Mesendoderm (in vitro differentiated cells): ENCODE measurements around the gene AGBL4.
A peak's percentile ranks its signal among the peaks of the same experiment; 100 is the strongest.

Experiments
- DNase-seq: peaks from one replicate; pipeline ENCODE4 v3.0.0; 2013
- H2AK5ac ChIP-seq: 2 replicates; pipeline ENCODE4 v1.6.1; 2013; ENCODE audit warnings: low read length, inconsistent platforms
- H2BK120ac ChIP-seq: 2 replicates; pipeline ENCODE4 v1.6.1; 2013; ENCODE audit warnings: low read depth, mild to moderate bottlenecking, low read length, moderate library complexity, mixed read lengths
- H2BK15ac ChIP-seq: replicated peaks from 2 replicates; pipeline ENCODE4 v1.6.1; 2013; ENCODE audit warnings: low read depth, mild to moderate bottlenecking, moderate library complexity
- H2BK5ac ChIP-seq: 2 replicates; pipeline ENCODE4 v1.6.1; 2013; ENCODE audit warnings: low read length, inconsistent platforms
- H3K18ac ChIP-seq: 2 replicates; pipeline ENCODE4 v1.6.1; 2013; ENCODE audit warnings: mild to moderate bottlenecking, low read length, mixed read lengths
- H3K23ac ChIP-seq: one replicate; pipeline ENCODE4 v1.6.1; 2013; ENCODE audit warnings: low read length
- H3K27ac ChIP-seq: 2 replicates; pipeline ENCODE4 v1.5.1; 2013; ENCODE audit warnings: low read depth, mild to moderate bottlenecking, inconsistent platforms, low read length, moderate library complexity
- H3K27me3 ChIP-seq: 2 replicates; pipeline ENCODE4 v1.6.1; 2013; ENCODE audit warnings: low read length, control low read depth, mild to moderate bottlenecking, inconsistent platforms; ENCODE audit not compliant: insufficient read depth, poor library complexity
- H3K36me3 ChIP-seq: 2 replicates; pipeline ENCODE4 v1.6.1; 2013; ENCODE audit warnings: low read length, inconsistent platforms; ENCODE audit not compliant: control insufficient read depth, insufficient read depth
- H3K4ac ChIP-seq: one replicate; pipeline ENCODE4 v1.6.1; 2013; ENCODE audit warnings: low read depth, mild to moderate bottlenecking, low read length, moderate library complexity
- H3K4me1 ChIP-seq: 2 replicates; pipeline ENCODE4 v1.6.1; 2013; ENCODE audit warnings: low read depth, low read length, inconsistent platforms; ENCODE audit not compliant: control insufficient read depth
- H3K4me2 ChIP-seq: 2 replicates; pipeline ENCODE4 v1.6.1; 2013; ENCODE audit warnings: low read length
- H3K4me3 ChIP-seq: 2 replicates; pipeline ENCODE4 v1.5.1; 2013; ENCODE audit warnings: mild to moderate bottlenecking, low read length
- H3K56ac ChIP-seq: one replicate; pipeline ENCODE4 v1.6.1; 2013; ENCODE audit warnings: low read length
- H3K79me1 ChIP-seq: 2 replicates; pipeline ENCODE4 v1.6.1; 2013; ENCODE audit warnings: low read length, inconsistent platforms
- H3K79me2 ChIP-seq: 2 replicates; pipeline ENCODE4 v1.6.1; 2013; ENCODE audit warnings: mild to moderate bottlenecking, low read length; ENCODE audit not compliant: control insufficient read depth, insufficient read depth
- H3K9ac ChIP-seq: 2 replicates; pipeline ENCODE4 v1.6.1; 2013; ENCODE audit warnings: low read length, inconsistent platforms
- H4K5ac ChIP-seq: one replicate; pipeline ENCODE4 v1.6.1; 2013; ENCODE audit warnings: low read length
- H4K8ac ChIP-seq: one replicate; pipeline ENCODE4 v1.6.1; 2013; ENCODE audit warnings: low read depth, mild to moderate bottlenecking, control low read depth, low read length, moderate library complexity
- WGBS: extraction: QIAGEN DNeasy Blood & Tissue Kit; methylation state at CpG from one replicate; pipeline ENCODE4 v1.1.7; 2013; ENCODE audit warnings: low lambda C conversion rate, missing lambda C conversion rate; ENCODE audit not compliant: insufficient coverage; ENCODE audit errors: extremely low coverage; 5-methylcytosine and 5-hydroxymethylcytosine counted together

Gene AGBL4

GRCh38 chr1:48560577-48560976 is 1463.2 kb downstream of the AGBL4 start:
- Histone ChIP-seq H3K79me1 (no peaks in the 10 kb centered on the region), H3K18ac (no peak overlapping the region), H4K5ac (no peak overlapping the region), H3K4ac (no peak overlapping the region), H2BK120ac (no peak overlapping the region), H4K8ac (no peak overlapping the region), H3K27ac (no peak overlapping the region), H3K36me3 (no peaks in the 10 kb centered on the region), H3K56ac (no peak overlapping the region), H3K23ac (no peak overlapping the region), H2AK5ac (no peak overlapping the region), H2BK15ac (no peak overlapping the region), H3K4me3 (no peak overlapping the region), H3K27me3 (no peaks in the 10 kb centered on the region), H3K79me2 (no peaks in the 10 kb centered on the region), H3K9ac (no peak overlapping the region), H3K4me2 (no peak overlapping the region), H2BK5ac (no peak overlapping the region), H3K4me1 (no peaks in the 10 kb centered on the region)
- DNase-seq, result no peak

GRCh38 chr1:48560116-48560515 is 1463.6 kb downstream of the AGBL4 start:
- Histone ChIP-seq H2BK15ac (no peak overlapping the region), H2BK120ac (no peak overlapping the region), H3K4me3 (no peak overlapping the region), H4K5ac (no peak overlapping the region), H3K56ac (no peak overlapping the region), H3K23ac (no peak overlapping the region), H2AK5ac (no peak overlapping the region), H3K36me3 (no peaks in the 10 kb centered on the region), H3K4me2 (no peak overlapping the region), H3K4ac (no peak overlapping the region), H3K79me2 (no peaks in the 10 kb centered on the region), H2BK5ac (no peak overlapping the region), H3K27me3 (no peaks in the 10 kb centered on the region), H3K9ac (no peak overlapping the region), H3K27ac (no peak overlapping the region), H3K4me1 (no peaks in the 10 kb centered on the region), H3K79me1 (no peaks in the 10 kb centered on the region), H4K8ac (no peak overlapping the region), H3K18ac (no peak overlapping the region)
- WGBS, result no CpG with 5 or more reads among the region's 1 CpG
- no peak for DNase-seq

GRCh38 chr1:48558366-48558765 is 1465.4 kb downstream of the AGBL4 start:
- no peaks in the 10 kb centered on the region for H3K36me3 ChIP-seq
- no peaks in the 10 kb centered on the region for H3K4me1 ChIP-seq
- H3K4me2 ChIP-seq, result no peak overlapping the region
- H3K18ac ChIP-seq, result no peak overlapping the region
- no peak overlapping the region for H3K9ac ChIP-seq
- no peak overlapping the region for H3K4me3 ChIP-seq
- H2BK5ac ChIP-seq, result no peak overlapping the region
- no CpG with 5 or more reads among the region's 2 CpGs for WGBS
- no peak overlapping the region for H3K23ac ChIP-seq
- no peaks in the 10 kb centered on the region for H3K79me2 ChIP-seq
- H2AK5ac ChIP-seq, result no peak overlapping the region
- H3K79me1 ChIP-seq, result no peaks in the 10 kb centered on the region
- H3K4ac ChIP-seq, result no peak overlapping the region
- H3K27ac ChIP-seq, result no peak overlapping the region
- DNase-seq, result no peak
- no peak overlapping the region for H3K56ac ChIP-seq
- no peak overlapping the region for H4K8ac ChIP-seq
- no peak overlapping the region for H4K5ac ChIP-seq
- H2BK15ac ChIP-seq, result no peak overlapping the region
- H3K27me3 ChIP-seq, result no peaks in the 10 kb centered on the region
- H2BK120ac ChIP-seq, result no peak overlapping the region

GRCh38 chr1:48556186-48556850 is 1467.4 kb downstream of the AGBL4 start:
- H3K79me1 ChIP-seq, result no peaks in the 10 kb centered on the region
- DNase-seq, result no peak
- no peak overlapping the region for H3K9ac ChIP-seq
- no peaks in the 10 kb centered on the region for H3K79me2 ChIP-seq
- no peak overlapping the region for H2BK15ac ChIP-seq
- H3K27me3 ChIP-seq, result no peaks in the 10 kb centered on the region
- H3K4me2 ChIP-seq, result no peak overlapping the region
- no peak overlapping the region for H4K8ac ChIP-seq
- no peak overlapping the region for H3K27ac ChIP-seq
- H4K5ac ChIP-seq, result no peak overlapping the region
- H3K23ac ChIP-seq, result no peak overlapping the region
- no peaks in the 10 kb centered on the region for H3K36me3 ChIP-seq
- H3K4me1 ChIP-seq, result no peaks in the 10 kb centered on the region
- H2BK120ac ChIP-seq, result no peak overlapping the region
- no peak overlapping the region for H3K18ac ChIP-seq
- H2AK5ac ChIP-seq, result no peak overlapping the region
- H3K56ac ChIP-seq, result no peak overlapping the region
- H2BK5ac ChIP-seq, result no peak overlapping the region
- no CpG with 5 or more reads among the region's 5 CpGs for WGBS
- H3K4me3 ChIP-seq, result no peak overlapping the region
- no peak overlapping the region for H3K4ac ChIP-seq

GRCh38 chr1:48555271-48555670 is 1468.5 kb downstream of the AGBL4 start:
- Histone ChIP-seq H3K4me1 (no peaks in the 10 kb centered on the region), H4K8ac (no peak overlapping the region), H2BK15ac (no peak overlapping the region), H4K5ac (no peak overlapping the region), H2AK5ac (no peak overlapping the region), H3K56ac (no peak overlapping the region), H3K18ac (no peak overlapping the region), H3K36me3 (no peaks in the 10 kb centered on the region), H3K4me2 (no peak overlapping the region), H3K4me3 (no peak overlapping the region), H3K79me2 (no peaks in the 10 kb centered on the region), H3K9ac (no peak overlapping the region), H3K27ac (no peak overlapping the region), H3K79me1 (no peaks in the 10 kb centered on the region), H3K27me3 (no peaks in the 10 kb centered on the region), H3K23ac (no peak overlapping the region), H2BK120ac (no peak overlapping the region), H3K4ac (no peak overlapping the region), H2BK5ac (no peak overlapping the region)
- DNase-seq, result no peak
- WGBS, result no CpG with 5 or more reads among the region's 2 CpGs

- H3K4me3 ChIP-seq, result no peak overlapping the region
- H2BK120ac ChIP-seq, result no peak overlapping the region
- H3K27ac ChIP-seq, result no peak overlapping the region
- no peak overlapping the region for H3K18ac ChIP-seq
- no peak overlapping the region for H2BK15ac ChIP-seq
- H4K8ac ChIP-seq, result no peak overlapping the region
- H3K4me1 ChIP-seq, result no peaks in the 10 kb centered on the region
- H2BK5ac ChIP-seq, result no peak overlapping the region
- H3K4me2 ChIP-seq, result no peak overlapping the region
- DNase-seq, result no peak
- no peak overlapping the region for H3K9ac ChIP-seq
- H3K56ac ChIP-seq, result peak overlapping the region; percentile 34
- no peak overlapping the region for H2AK5ac ChIP-seq
- no peaks in the 10 kb centered on the region for H3K36me3 ChIP-seq
- no peaks in the 10 kb centered on the region for H3K79me1 ChIP-seq
- H3K4ac ChIP-seq, result no peak overlapping the region
- no peaks in the 10 kb centered on the region for H3K79me2 ChIP-seq
- WGBS, result no CpG with 5 or more reads among the region's 5 CpGs
- H3K23ac ChIP-seq, result no peak overlapping the region
- H3K27me3 ChIP-seq, result no peaks in the 10 kb centered on the region
- no peak overlapping the region for H4K5ac ChIP-seq
These were observed 1470.7 kb downstream of the AGBL4 start for GRCh38 chr1:48552903-48553606.
